Measurements from ENCODE around the gene PLXNB3. TPM values are rescaled to one million over a fixed set of nuclear protein-coding genes. Genes with fewer than 3 reads are reported as not detected.

The PLXNB3 gene
- total RNA-seq, 1 donor from 2014 or later = 1.4 TPM

DNA sequence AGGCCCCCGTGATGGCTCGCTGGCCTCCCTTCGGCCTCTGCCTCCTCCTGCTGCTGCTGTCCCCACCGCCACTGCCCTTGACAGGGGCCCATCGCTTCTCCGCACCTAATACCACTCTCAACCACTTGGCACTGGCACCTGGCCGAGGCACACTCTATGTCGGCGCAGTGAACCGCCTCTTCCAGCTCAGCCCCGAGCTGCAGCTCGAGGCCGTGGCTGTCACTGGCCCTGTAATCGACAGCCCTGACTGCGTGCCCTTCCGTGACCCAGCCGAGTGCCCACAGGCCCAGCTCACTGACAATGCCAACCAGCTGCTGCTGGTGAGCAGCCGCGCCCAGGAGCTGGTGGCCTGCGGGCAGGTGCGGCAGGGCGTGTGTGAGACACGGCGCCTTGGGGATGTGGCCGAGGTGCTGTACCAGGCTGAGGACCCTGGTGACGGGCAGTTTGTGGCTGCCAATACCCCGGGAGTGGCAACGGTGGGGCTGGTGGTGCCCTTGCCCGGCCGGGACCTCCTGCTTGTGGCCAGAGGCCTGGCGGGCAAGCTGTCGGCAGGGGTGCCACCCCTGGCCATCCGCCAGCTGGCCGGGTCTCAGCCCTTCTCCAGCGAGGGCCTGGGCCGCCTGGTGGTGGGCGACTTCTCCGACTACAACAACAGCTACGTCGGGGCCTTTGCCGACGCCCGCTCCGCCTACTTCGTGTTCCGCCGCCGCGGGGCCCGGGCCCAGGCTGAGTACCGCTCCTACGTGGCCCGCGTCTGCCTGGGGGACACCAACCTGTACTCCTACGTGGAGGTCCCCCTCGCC is 3.0 kb downstream of the PLXNB3 start:
- Mint-ChIP-seq H3K9me3 (no peaks in the 10 kb centered on the region), H3K36me3 (no peaks in the 10 kb centered on the region), H3K27ac (no peak overlapping the region), H3K4me3 (no peak overlapping the region), H3K4me1 (ENCODE audit: unreplicated experiment) (no peaks in the 10 kb centered on the region), H3K27me3 (no peaks in the 10 kb centered on the region)
- no peak for DNase-seq (ENCODE audit: extremely low spot score, unreplicated experiment)
- TF ChIP-seq, protein P1, sequence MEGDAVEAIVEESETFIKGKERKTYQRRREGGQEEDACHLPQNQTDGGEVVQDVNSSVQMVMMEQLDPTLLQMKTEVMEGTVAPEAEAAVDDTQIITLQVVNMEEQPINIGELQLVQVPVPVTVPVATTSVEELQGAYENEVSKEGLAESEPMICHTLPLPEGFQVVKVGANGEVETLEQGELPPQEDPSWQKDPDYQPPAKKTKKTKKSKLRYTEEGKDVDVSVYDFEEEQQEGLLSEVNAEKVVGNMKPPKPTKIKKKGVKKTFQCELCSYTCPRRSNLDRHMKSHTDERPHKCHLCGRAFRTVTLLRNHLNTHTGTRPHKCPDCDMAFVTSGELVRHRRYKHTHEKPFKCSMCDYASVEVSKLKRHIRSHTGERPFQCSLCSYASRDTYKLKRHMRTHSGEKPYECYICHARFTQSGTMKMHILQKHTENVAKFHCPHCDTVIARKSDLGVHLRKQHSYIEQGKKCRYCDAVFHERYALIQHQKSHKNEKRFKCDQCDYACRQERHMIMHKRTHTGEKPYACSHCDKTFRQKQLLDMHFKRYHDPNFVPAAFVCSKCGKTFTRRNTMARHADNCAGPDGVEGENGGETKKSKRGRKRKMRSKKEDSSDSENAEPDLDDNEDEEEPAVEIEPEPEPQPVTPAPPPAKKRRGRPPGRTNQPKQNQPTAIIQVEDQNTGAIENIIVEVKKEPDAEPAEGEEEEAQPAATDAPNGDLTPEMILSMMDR (conservative IDR thresholded peaks at IDR 0.05) = no peak

DNA sequence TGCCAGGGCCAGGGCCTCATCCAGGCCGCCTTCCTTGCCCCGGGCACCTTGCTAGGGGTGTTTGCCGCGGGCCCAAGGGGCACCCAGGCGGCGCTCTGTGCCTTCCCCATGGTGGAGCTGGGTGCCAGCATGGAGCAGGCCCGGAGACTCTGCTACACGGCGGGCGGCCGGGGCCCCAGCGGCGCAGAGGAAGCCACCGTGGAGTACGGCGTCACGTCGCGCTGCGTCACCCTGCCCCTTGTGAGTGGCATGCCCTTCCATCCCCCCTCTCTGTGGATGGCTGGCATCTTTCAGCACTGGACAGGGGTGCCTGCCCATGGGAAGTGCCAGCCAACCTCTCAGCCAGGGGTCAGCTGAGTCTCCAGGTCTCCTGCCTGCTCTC is 3.6 kb downstream of the PLXNB3 start:
- Mint-ChIP-seq H3K27ac (no peak overlapping the region), H3K4me1 (ENCODE audit: unreplicated experiment) (no peaks in the 10 kb centered on the region), H3K9me3 (no peaks in the 10 kb centered on the region), H3K36me3 (no peaks in the 10 kb centered on the region), H3K4me3 (no peak overlapping the region), H3K27me3 (no peaks in the 10 kb centered on the region)
- DNase-seq (ENCODE audit: extremely low spot score, unreplicated experiment) = no peak
- TF ChIP-seq, protein P1 (conservative IDR thresholded peaks at IDR 0.05) = no peak

DNA sequence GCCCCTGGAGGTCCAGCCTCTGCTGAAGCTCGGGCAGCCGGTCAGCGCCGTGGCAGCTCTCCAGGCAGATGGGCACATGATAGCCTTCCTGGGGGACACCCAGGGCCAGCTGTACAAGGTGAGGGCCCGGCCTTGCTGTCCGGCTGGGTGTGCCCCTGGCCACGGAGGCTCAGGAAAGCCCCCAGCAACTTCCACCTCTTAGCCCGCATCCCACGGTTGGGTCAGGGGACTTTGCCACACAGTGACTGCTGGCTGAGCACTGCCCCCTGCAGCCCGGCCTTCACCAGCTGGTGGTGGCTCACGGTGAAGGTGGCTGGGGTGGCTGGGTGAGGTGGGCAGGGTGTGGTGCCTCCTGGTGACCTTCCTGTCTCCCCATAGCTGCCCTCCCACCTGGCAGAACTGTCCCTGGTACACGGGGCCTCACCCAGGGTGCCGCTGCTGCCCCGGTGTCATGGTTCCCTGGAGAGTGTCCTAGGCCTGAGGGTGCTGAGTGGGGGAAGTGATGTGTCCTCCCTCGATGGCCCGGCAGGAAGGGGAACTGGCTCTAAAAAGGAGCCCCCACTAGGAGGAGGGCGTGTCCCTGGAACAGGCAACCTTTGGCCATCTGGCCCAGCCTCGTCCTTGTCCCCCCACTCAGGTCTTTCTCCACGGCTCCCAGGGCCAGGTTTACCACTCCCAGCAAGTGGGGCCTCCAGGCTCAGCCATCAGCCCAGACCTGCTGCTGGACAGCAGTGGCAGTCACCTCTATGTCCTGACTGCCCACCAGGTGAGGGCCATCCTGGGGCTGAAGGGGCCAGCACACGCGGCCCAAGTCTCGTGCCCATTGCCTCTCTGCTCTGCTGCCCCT is 4.5 kb downstream of the PLXNB3 start:
- Mint-ChIP-seq H3K4me3 (no peak overlapping the region), H3K27ac (no peak overlapping the region), H3K36me3 (no peaks in the 10 kb centered on the region), H3K9me3 (no peaks in the 10 kb centered on the region), H3K4me1 (ENCODE audit: unreplicated experiment) (no peaks in the 10 kb centered on the region), H3K27me3 (no peaks in the 10 kb centered on the region)
- TF ChIP-seq, protein P1 (conservative IDR thresholded peaks at IDR 0.05) = no peak
- no peak for DNase-seq (ENCODE audit: extremely low spot score, unreplicated experiment)

- H3K4me3 Mint-ChIP-seq = no peak overlapping the region
- H3K27me3 Mint-ChIP-seq = no peaks in the 10 kb centered on the region
- no peaks in the 10 kb centered on the region for H3K36me3 Mint-ChIP-seq
- H3K27ac Mint-ChIP-seq = no peak overlapping the region
- no peak for DNase-seq (ENCODE audit: extremely low spot score, unreplicated experiment)
- TF ChIP-seq, protein P1 (conservative IDR thresholded peaks at IDR 0.05) = no peak
- no peaks in the 10 kb centered on the region for H3K4me1 Mint-ChIP-seq (ENCODE audit: unreplicated experiment)
- H3K9me3 Mint-ChIP-seq = no peaks in the 10 kb centered on the region
These were observed 5.3 kb downstream of the PLXNB3 start for GRCh38 chrX:153769158-153769864.

- TF ChIP-seq, protein P1 (conservative IDR thresholded peaks at IDR 0.05) = no peak
These were observed 6.0 kb downstream of the PLXNB3 start for GRCh38 chrX:153769865-153770600.

More at GRCh38 chrX:153769865-153770600, 6.0 kb downstream of the PLXNB3 start:
- Mint-ChIP-seq H3K4me3 (no peak overlapping the region), H3K9me3 (no peaks in the 10 kb centered on the region), H3K4me1 (ENCODE audit: unreplicated experiment) (no peaks in the 10 kb centered on the region), H3K27ac (no peak overlapping the region), H3K36me3 (no peaks in the 10 kb centered on the region), H3K27me3 (no peaks in the 10 kb centered on the region)
- no peak for DNase-seq (ENCODE audit: extremely low spot score, unreplicated experiment)
